K562 (cell line): ENCODE data around the gene PDIA5. TPM values are rescaled to one million over a fixed set of nuclear protein-coding genes. Genes with fewer than 3 reads are reported as not detected.

Experiments used
- ATAC-seq: fragments of 200-7000 bp; cut with Tn5 transposase; 3 replicates; pipeline ENCODE4 v1.9.1; 2020; ENCODE audit warnings: moderate library complexity
- BruUV-seq: library from RNA; stranded (reverse); fragments of 400-500 nt; replicated peaks from 2 replicates; lab custom pipeline; 2021; lab: Mats Ljungman, UMichigan
- CTCF ChIA-PET: fragments of 300-600 bp; formaldehyde crosslinking; extraction: SDS; loops from one replicate; lab custom pipeline; 2021; ENCODE audit warnings: low intra/inter-chr PET ratio; lab: Yijun Ruan, JAX
- POLR2A ChIA-PET: fragments of 300-600, 350-650 bp; sonication (Branson Sonifier 250); formaldehyde crosslinking; extraction: SDS; loops from one replicate; lab custom pipeline; 2021; ENCODE audit warnings: antibody characterized with exemption, inconsistent platforms; lab: Yijun Ruan, JAX
- DNase-seq, 4 experiments: peaks; one replicate each; pipeline versions ENCODE4 v3.0.0 to v3.0.0-alpha.2; 2011 to 2018; ENCODE audit warnings: low spot score in 3 of 4, mixed read lengths in 3 of 4; ENCODE audit errors: extremely low read depth in 1 of 4
- FAIRE-seq: peaks from 2 replicates; lab custom pipeline; 2011; peaks lifted over from hg19 to GRCh38; lab: Jason Lieb, UNC
- H2AFZ ChIP-seq: 2 replicates; pipeline ENCODE4 v1.6.0; 2011; ENCODE audit warnings: low read depth, low read length, control low read depth, inconsistent platforms
- H3K27ac ChIP-seq: fragments of 200-600 bp; 3 replicates; pipeline ENCODE4 v1.8.0; 2011; ENCODE audit warnings: low read depth, mild to moderate bottlenecking, control low read depth, inconsistent platforms, low read length, moderate library complexity, mixed read lengths; ENCODE audit errors: extremely low read depth
- H3K27me3 ChIP-seq, 2 experiments: fragments of 300-600 bp in 1 of 2; 2 replicates in 1 of 2; 3 replicates in 1 of 2; pipeline versions ENCODE4 v1.6.0 to v1.8.0; 2011; ENCODE audit warnings: inconsistent platforms in 2 of 2, low read length in 2 of 2, mild to moderate bottlenecking in 1 of 2, mixed read lengths in 1 of 2, moderate library complexity in 1 of 2; ENCODE audit not compliant: control insufficient read depth in 2 of 2, insufficient read depth in 2 of 2
- H3K36me3 ChIP-seq: fragments of 300-600 bp; 3 replicates; pipeline ENCODE4 v1.8.0; 2011; ENCODE audit warnings: mild to moderate bottlenecking, low read length, inconsistent platforms; ENCODE audit not compliant: control insufficient read depth, insufficient read depth
- H3K4me1 ChIP-seq, 2 experiments: fragments of 200-600 bp in 1 of 2; replicated peaks in 1 of 2; 2 replicates in 1 of 2; 3 replicates in 1 of 2; pipeline versions ENCODE4 v1.5.1 to v1.8.0; 2011; ENCODE audit warnings: inconsistent platforms in 2 of 2, low read length in 2 of 2, mild to moderate bottlenecking in 1 of 2, mixed read lengths in 1 of 2, moderate library complexity in 1 of 2; ENCODE audit not compliant: control insufficient read depth in 2 of 2, insufficient read depth in 2 of 2
- H3K4me2 ChIP-seq: 2 replicates; pipeline ENCODE4 v1.6.1; 2011; ENCODE audit warnings: low read length, control low read depth, inconsistent platforms, mixed read lengths; ENCODE audit not compliant: insufficient read depth
- H3K4me3 ChIP-seq: fragments of 200-600 bp; sonication (generic), shearing (Covaris generic); 2 replicates; pipeline ENCODE4 v1.5.1; 2016; ENCODE audit warnings: control low read depth, inconsistent platforms
- H3K79me2 ChIP-seq: fragments of 200-600 bp; 3 replicates; pipeline ENCODE4 v1.8.0; 2011; ENCODE audit warnings: low read length, inconsistent platforms; ENCODE audit not compliant: control insufficient read depth, insufficient read depth
- H3K9ac ChIP-seq, 2 experiments: 2 replicates each; pipeline versions ENCODE4 v1.6.0 to v1.6.1; 2011; ENCODE audit warnings: low read depth in 2 of 2, low read length in 2 of 2, control low read depth in 1 of 2, inconsistent platforms in 1 of 2, mild to moderate bottlenecking in 1 of 2, mixed read lengths in 1 of 2; ENCODE audit not compliant: insufficient read depth in 1 of 2
- H3K9me1 ChIP-seq: one replicate; pipeline ENCODE4 v1.6.0; 2011; ENCODE audit warnings: inconsistent platforms, mild to moderate bottlenecking, low read length, moderate library complexity; ENCODE audit not compliant: control insufficient read depth, insufficient read depth
- H3K9me3 ChIP-seq: replicated peaks from 2 replicates; pipeline ENCODE4 v1.5.1; 2011; ENCODE audit warnings: low read depth, low read length, inconsistent platforms; ENCODE audit not compliant: control insufficient read depth, insufficient read depth
- H4K20me1 ChIP-seq: replicated peaks from 2 replicates; pipeline ENCODE4 v1.6.1; 2011; ENCODE audit warnings: low read length, inconsistent platforms, mixed read lengths; ENCODE audit not compliant: control insufficient read depth, insufficient read depth
- BCOR ChIP-seq: fragments of 450-650 bp; IDR thresholded peaks from 2 replicates; pipeline ENCODE4 v1.6.1; 2016
- DACH1 ChIP-seq: fragments of 450-650 bp; IDR thresholded peaks from 2 replicates; pipeline ENCODE4 v1.6.1; 2018; ENCODE audit not compliant: partially characterized antibody
- ESRRA ChIP-seq: fragments of 450-650 bp; IDR thresholded peaks from 2 replicates; pipeline ENCODE4 v1.6.1; 2014; ENCODE audit warnings: low read depth, mild to moderate bottlenecking, moderate library complexity, borderline replicate concordance
- ETV1 ChIP-seq: fragments of 450-650 bp; conservative IDR thresholded peaks from 2 replicates; pipeline ENCODE4 v1.6.1; 2016; ENCODE audit warnings: missing genetic modification characterization, control low read depth, low read depth, missing compliant biosample characterization
- HDAC2 ChIP-seq: fragments of 450-650 bp; IDR thresholded peaks from 2 replicates; pipeline ENCODE4 v1.6.1; 2016; ENCODE audit warnings: mild to moderate bottlenecking
- HINFP ChIP-seq: fragments of 450-650 bp; conservative IDR thresholded peaks from 2 replicates; pipeline ENCODE4 v1.6.1; 2016; ENCODE audit warnings: missing genetic modification characterization, low read depth, mild to moderate bottlenecking, control low read depth, missing compliant biosample characterization
- JUND ChIP-seq, 2 experiments: IDR thresholded peaks; 2 replicates in 1 of 2; 3 replicates in 1 of 2; pipeline ENCODE4 v1.6.1; 2011; ENCODE audit warnings: borderline replicate concordance in 2 of 2, low read depth in 2 of 2, low read length in 2 of 2, improper control_type of control experiment in 1 of 2, missing biosample characterization in 1 of 2, missing genetic modification characterization in 1 of 2, missing genetic modification reagents in 1 of 2
- KAT8 ChIP-seq: fragments of 450-650 bp; IDR thresholded peaks from 2 replicates; pipeline ENCODE4 v1.6.1; 2016; ENCODE audit warnings: low read depth, mild to moderate bottlenecking
- MEF2A ChIP-seq: IDR thresholded peaks from 2 replicates; pipeline ENCODE4 v1.6.1; 2011; ENCODE audit warnings: low read depth, mild to moderate bottlenecking, low read length, moderate library complexity; ENCODE audit not compliant: control insufficient read depth
- PCBP1 ChIP-seq: fragments of 200-400 bp; formaldehyde crosslinking; IDR thresholded peaks from 2 replicates; pipeline ENCODE4 v1.6.1; 2018; ENCODE audit warnings: mild to moderate bottlenecking, low read depth, low read length; ENCODE audit not compliant: poor library complexity, severe bottlenecking
- POU5F1 ChIP-seq: fragments of 150-350 bp; IDR thresholded peaks from 2 replicates; pipeline ENCODE4 v1.6.1; 2014; ENCODE audit warnings: borderline replicate concordance, low read length, low read depth, mild to moderate bottlenecking; ENCODE audit not compliant: partially characterized antibody
- PRMT5 ChIP-seq: sonication (generic); formaldehyde crosslinking; IDR thresholded peaks from 2 replicates; pipeline ENCODE4 v1.5.0; 2020; ENCODE audit warnings: missing genetic modification reagents
- RBFOX2 ChIP-seq: fragments of 200-400 bp; formaldehyde crosslinking; IDR thresholded peaks from 2 replicates; pipeline ENCODE4 v1.6.1; 2017; ENCODE audit warnings: low read depth, mild to moderate bottlenecking, low read length, moderate library complexity
- SNRNP70 ChIP-seq: fragments of 200-400 bp; formaldehyde crosslinking; optimal IDR thresholded peaks from 2 replicates; pipeline ENCODE3; 2017; ENCODE audit warnings: low read depth, low read length
- ZBTB1 ChIP-seq: sonication (generic); formaldehyde crosslinking; IDR thresholded peaks from 2 replicates; pipeline ENCODE4 v1.8.1; 2023; ENCODE audit warnings: missing genetic modification reagents, low read depth, mild to moderate bottlenecking, borderline replicate concordance
- ZBTB43 ChIP-seq: sonication (generic); formaldehyde crosslinking; IDR thresholded peaks from 2 replicates; pipeline ENCODE4 v1.8.0; 2023; ENCODE audit warnings: mild to moderate bottlenecking, missing genetic modification reagents
- ZNF143 ChIP-seq: sonication (generic); formaldehyde crosslinking; IDR thresholded peaks from 2 replicates; pipeline ENCODE4 v1.9.0; 2022; ENCODE audit warnings: mild to moderate bottlenecking, missing genetic modification reagents
- WGBS: fragments of 100-300 bp; shearing (Covaris generic); methylation state at CpG from one replicate; pipeline ENCODE4 v1.1.6; 2016; ENCODE audit warnings: low coverage, mixed read lengths; ENCODE audit not compliant: insufficient coverage; ENCODE audit errors: missing lambda C conversion rate; 5-methylcytosine and 5-hydroxymethylcytosine counted together
- in situ Hi-C: fragments of 300-500 bp; cut with MboI; formaldehyde crosslinking; loops from 4 replicates; pipeline ENCODE4 v1.15.0; 2018; ENCODE audit warnings: inconsistent platforms, mixed read lengths
- intact Hi-C: fragments of 100-400 bp; cut with micrococcal nuclease; formaldehyde crosslinking; loops from 2 replicates; pipeline ENCODE4 v1.14.2; 2022
- polyA plus RNA-seq, 8 experiments: library from polyadenylated mRNA; depleted of rRNA in 4 of 8; stranded (reverse) in 5 of 8; unstranded in 3 of 8; fragments of >200 nt; fragmentation: Nextera tagmentation in 2 of 8; fragmentation: Illumina TruSeq in 1 of 8; extraction: Ambion mirVana in 2 of 8; extraction: Trizol in 1 of 8; gene quantifications; 2 replicates each; pipeline versions ENCODE4 v1.2.1 to v1.2.3, GENCODE V29; 2011 to 2014; ENCODE audit warnings: inconsistent platforms in 1 of 8, missing spikeins in 1 of 8
- total RNA-seq, 7 experiments: library from RNA; depleted of rRNA in 6 of 7; stranded (reverse); fragments of >200 nt in 6 of 7; fragmentation: Illumina TruSeq in 2 of 7; extraction: Trizol in 2 of 7; gene quantifications; 2 replicates each; pipeline versions ENCODE4 v1.2.1 to v1.2.3, GENCODE V29; 2011 to 2021; ENCODE audit warnings: low replicate concordance in 1 of 7

PDIA5 gene
- total and polyA plus RNA-seq, 9 of the 15 experiments (the other 6 are each of a cell fraction or from before 2014, with no cell fraction given) = 3.4 to 31.8 (median 19.6) TPM

- peak overlapping the region in 1 of 2 experiments; percentile 1; a peak in 1 of 4 replicates for H3K9ac ChIP-seq
- no TSS peak for BruUV-seq
- H3K36me3 ChIP-seq = peaks cover 8% of the 10 kb centered on the region; the same call in 2 of the 3 replicates
- H3K4me2 ChIP-seq = peak overlapping the region; percentile 26; the same call in 1 of the 2 replicates
- H3K79me2 ChIP-seq = peaks cover 96% of the 10 kb centered on the region
- no peak for FAIRE-seq
- H3K9me3 ChIP-seq = no peaks in the 10 kb centered on the region
- no peak for ATAC-seq
- ChIA-PET POLR2A (interaction anchor here (1.2 kb wide), 1 partner anchor 9 kb away, joined by 20 read pairs; the partner anchor contains the start of gene PDIA5), CTCF (no interaction called here)
- peaks cover 29% of the 10 kb centered on the region for H4K20me1 ChIP-seq
- in situ Hi-C loops = no loop called here
- peak overlapping the region; percentile 14; the same call in 2 of the 3 replicates for H3K27ac ChIP-seq
- intact Hi-C loops = no loop called here
- WGBS = 19% methylated on average over 6 of the region's 6 CpGs
- no peak overlapping the region for H2AFZ ChIP-seq
- peaks cover 7 to 52% of the 10 kb centered on the region in 2 experiments for H3K4me1 ChIP-seq
- no peak overlapping the region for H3K4me3 ChIP-seq
- peaks cover 11% of the 10 kb centered on the region for H3K9me1 ChIP-seq
- H3K27me3 ChIP-seq = no peaks in the 10 kb centered on the region
- DNase-seq = no peak
- TF ChIP-seq JUND (IDR thresholded peaks at IDR 0.05; ENCODE audit: borderline replicate concordance, low read depth, low read length) (no peak), JUND (tag; IDR thresholded peaks at IDR 0.05; ENCODE audit: borderline replicate concordance, low read depth, low read length) (no peak), KAT8 (no peak), ETV1 (peak; percentile 28; the same call in 1 of the 2 replicates), HDAC2 (0 out of 2 replicates have a peak, but pooled peaks have one; percentile 42), ZNF143 (no peak), ZBTB43 (CRISPR knock-in tag) (no peak), ZBTB1 (no peak), MEF2A (no peak), DACH1 (no peak), HINFP (tag) (no peak), SNRNP70 (no peak), PCBP1 (no peak), POU5F1 (no peak), RBFOX2 (no peak), ESRRA (peak; percentile 38; the same call in 1 of the 2 replicates), PRMT5 (CRISPR knock-in tag) (no peak), BCOR (peak; percentile 73; the same call in 1 of the 2 replicates)
These were observed 9.9 kb downstream of the PDIA5 start for GRCh38 chr3:123076496-123077418.
